ENCODE data around the gene BRAF.

The BRAF gene

DNA sequence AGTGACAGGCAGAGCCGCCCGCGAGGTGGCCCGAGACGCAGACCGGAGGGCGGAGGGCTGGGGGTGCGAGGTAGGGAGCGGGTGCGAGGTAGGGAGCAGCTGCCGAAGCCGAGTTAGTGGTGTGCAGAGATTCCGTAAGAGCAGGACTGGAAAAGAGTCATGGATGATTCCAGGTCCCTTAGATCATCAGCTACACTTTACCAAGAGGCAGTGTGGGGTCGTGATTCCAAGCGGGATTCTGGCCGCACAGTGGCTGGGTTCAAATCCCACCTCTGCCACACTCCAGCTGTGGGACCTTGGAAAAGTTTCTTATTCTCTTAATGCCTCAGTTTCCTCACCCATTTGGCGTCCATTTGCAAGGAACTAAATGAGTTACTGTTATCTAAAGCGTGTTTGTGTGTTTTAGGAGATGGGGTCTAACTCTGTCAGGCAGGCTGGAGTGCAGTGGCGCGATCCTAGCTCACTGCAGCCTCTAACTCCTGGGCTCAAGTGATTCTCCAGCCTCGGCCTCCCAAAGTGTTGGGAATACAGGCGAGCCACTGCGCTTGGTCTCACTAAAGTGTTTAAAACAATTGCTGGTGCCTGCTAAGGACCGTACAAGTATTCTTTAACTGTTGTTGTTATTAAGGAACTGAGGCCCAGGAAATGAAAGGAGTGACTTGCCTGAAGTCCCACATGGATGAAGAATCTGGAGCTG, 227.1 kb downstream of the BRAF start:
- Histone ChIP-seq H3K9me2 (replicated peaks; ENCODE audit: insufficient read depth, low read length) (no peaks in the 10 kb centered on the region), H3K27ac (ENCODE audit: low read depth, low read length) (peak overlapping the region; percentile 74; the same call in 1 of the 2 replicates), H3F3A (ENCODE audit: insufficient read depth) (no peaks in the 10 kb centered on the region)

GRCh38 chr7:140696680-140697446, 227.9 kb downstream of the BRAF start, which contains the start of gene NDUFB2:
Gene NDUFB2 (plus strand): TSS chr7:140696708. CDS start chr7:140696745, 37 bp downstream.
- Histone ChIP-seq H3K36me3 (ENCODE audit: low read length) (0 out of 2 replicates have a peak, but pooled peaks cover 3% of the 10 kb centered on the region), H3K4me3 (ENCODE audit: insufficient read depth, low read length, poor library complexity, severe bottlenecking) (peak within 1 kb of the TSS; percentile 57), H3K79me2 (ENCODE audit: insufficient read depth, low read length) (peaks cover 48% of the 10 kb centered on the region), H3K9ac (ENCODE audit: low read length) (peak within 1 kb of the TSS; percentile 85), H3F3A (ENCODE audit: insufficient read depth) (no peaks in the 10 kb centered on the region), H3K9me3 (ENCODE audit: insufficient read depth, low read length) (no peaks in the 10 kb centered on the region), H3K9me2 (replicated peaks; ENCODE audit: insufficient read depth, low read length) (no peaks in the 10 kb centered on the region), H4K20me1 (ENCODE audit: low read depth, low read length) (peaks cover 5% of the 10 kb centered on the region; the same call in 1 of the 2 replicates), H2AFZ (ENCODE audit: low read depth, low read length, severe bottlenecking) (peak within 1 kb of the TSS; percentile 57), H3K4me2 (ENCODE audit: low read depth, low read length, poor library complexity, severe bottlenecking) (peak within 1 kb of the TSS; percentile 59), H3K27me3 (ENCODE audit: low read length) (no peaks in the 10 kb centered on the region), H3K27ac (ENCODE audit: low read depth, low read length) (peak within 1 kb of the TSS; percentile 74)
- TF ChIP-seq EZH2phosphoT487 (conservative IDR thresholded peaks at IDR 0.05; ENCODE audit: low read length): no peak
- TF ChIP-seq, protein P1, sequence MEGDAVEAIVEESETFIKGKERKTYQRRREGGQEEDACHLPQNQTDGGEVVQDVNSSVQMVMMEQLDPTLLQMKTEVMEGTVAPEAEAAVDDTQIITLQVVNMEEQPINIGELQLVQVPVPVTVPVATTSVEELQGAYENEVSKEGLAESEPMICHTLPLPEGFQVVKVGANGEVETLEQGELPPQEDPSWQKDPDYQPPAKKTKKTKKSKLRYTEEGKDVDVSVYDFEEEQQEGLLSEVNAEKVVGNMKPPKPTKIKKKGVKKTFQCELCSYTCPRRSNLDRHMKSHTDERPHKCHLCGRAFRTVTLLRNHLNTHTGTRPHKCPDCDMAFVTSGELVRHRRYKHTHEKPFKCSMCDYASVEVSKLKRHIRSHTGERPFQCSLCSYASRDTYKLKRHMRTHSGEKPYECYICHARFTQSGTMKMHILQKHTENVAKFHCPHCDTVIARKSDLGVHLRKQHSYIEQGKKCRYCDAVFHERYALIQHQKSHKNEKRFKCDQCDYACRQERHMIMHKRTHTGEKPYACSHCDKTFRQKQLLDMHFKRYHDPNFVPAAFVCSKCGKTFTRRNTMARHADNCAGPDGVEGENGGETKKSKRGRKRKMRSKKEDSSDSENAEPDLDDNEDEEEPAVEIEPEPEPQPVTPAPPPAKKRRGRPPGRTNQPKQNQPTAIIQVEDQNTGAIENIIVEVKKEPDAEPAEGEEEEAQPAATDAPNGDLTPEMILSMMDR (IDR thresholded peaks at IDR 0.05; ENCODE audit: insufficient read depth, low read length, poor library complexity, severe bottlenecking): no peak

More for the DNA sequence above, 227.1 kb downstream of the BRAF start:
- Histone ChIP-seq H3K9ac (ENCODE audit: low read length) (peak overlapping the region; percentile 85), H3K4me2 (ENCODE audit: low read depth, low read length, poor library complexity, severe bottlenecking) (peak overlapping the region; percentile 59), H3K9me3 (ENCODE audit: insufficient read depth, low read length) (no peaks in the 10 kb centered on the region), H3K79me2 (ENCODE audit: insufficient read depth, low read length) (peaks cover 56% of the 10 kb centered on the region), H2AFZ (ENCODE audit: low read depth, low read length, severe bottlenecking) (peak overlapping the region; percentile 57), H3K27me3 (ENCODE audit: low read length) (no peaks in the 10 kb centered on the region), H3K4me3 (ENCODE audit: insufficient read depth, low read length, poor library complexity, severe bottlenecking) (peak overlapping the region; percentile 57), H4K20me1 (ENCODE audit: low read depth, low read length) (peaks cover 5% of the 10 kb centered on the region; the same call in 1 of the 2 replicates), H3K36me3 (ENCODE audit: low read length) (0 out of 2 replicates have a peak, but pooled peaks cover 3% of the 10 kb centered on the region)
- TF ChIP-seq, protein P1 (IDR thresholded peaks at IDR 0.05; ENCODE audit: insufficient read depth, low read length, poor library complexity, severe bottlenecking): no peak
- no peak for TF ChIP-seq EZH2phosphoT487 (conservative IDR thresholded peaks at IDR 0.05; ENCODE audit: low read length)

DNA sequence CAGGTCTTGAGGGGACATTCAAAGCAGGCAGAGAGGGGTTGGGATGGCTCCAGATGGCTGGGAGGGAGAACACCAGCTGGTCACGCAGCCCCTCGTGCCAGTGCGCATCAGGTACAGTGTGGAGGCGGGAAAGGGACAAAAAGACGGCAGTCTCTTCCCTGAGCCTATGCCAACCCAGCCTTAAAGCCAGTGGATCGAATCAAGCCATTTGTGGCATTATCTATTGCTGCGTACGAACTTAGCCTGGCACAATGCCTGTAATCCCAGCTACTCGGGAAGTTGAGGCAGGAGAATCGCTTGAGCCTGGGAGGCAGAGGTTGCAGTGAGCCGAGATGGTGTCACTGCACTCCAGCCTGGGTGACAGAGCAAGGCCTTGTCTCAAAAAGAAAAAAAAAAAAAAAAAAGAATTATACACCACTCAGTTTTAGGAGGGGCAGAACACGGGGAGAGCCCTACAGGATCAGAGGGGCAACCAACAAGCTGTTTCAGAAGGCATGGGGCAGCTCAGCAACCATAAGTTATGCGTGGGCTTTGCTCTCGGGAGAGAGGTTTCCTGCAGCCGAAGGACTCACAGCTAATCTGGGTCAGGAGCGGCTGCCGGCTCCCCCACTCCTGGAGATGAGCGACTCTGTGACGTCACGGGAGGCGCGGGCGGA, 228.6 kb downstream of the BRAF start:
- Histone ChIP-seq H3K36me3 (ENCODE audit: low read length) (0 out of 2 replicates have a peak, but pooled peaks cover 3% of the 10 kb centered on the region), H3K4me2 (ENCODE audit: low read depth, low read length, poor library complexity, severe bottlenecking) (peak overlapping the region; percentile 59), H2AFZ (ENCODE audit: low read depth, low read length, severe bottlenecking) (peak overlapping the region; percentile 57), H3K9me2 (replicated peaks; ENCODE audit: insufficient read depth, low read length) (no peaks in the 10 kb centered on the region), H3K9ac (ENCODE audit: low read length) (peak overlapping the region; percentile 85), H3K79me2 (ENCODE audit: insufficient read depth, low read length) (peaks cover 41% of the 10 kb centered on the region), H4K20me1 (ENCODE audit: low read depth, low read length) (peaks cover 5% of the 10 kb centered on the region; the same call in 1 of the 2 replicates), H3F3A (ENCODE audit: insufficient read depth) (no peaks in the 10 kb centered on the region), H3K9me3 (ENCODE audit: insufficient read depth, low read length) (no peaks in the 10 kb centered on the region), H3K27ac (ENCODE audit: low read depth, low read length) (peak overlapping the region; percentile 74), H3K27me3 (ENCODE audit: low read length) (no peaks in the 10 kb centered on the region), H3K4me3 (ENCODE audit: insufficient read depth, low read length, poor library complexity, severe bottlenecking) (peak overlapping the region; percentile 57)
- TF ChIP-seq EZH2phosphoT487 (conservative IDR thresholded peaks at IDR 0.05; ENCODE audit: low read length): no peak
- TF ChIP-seq, protein P1 (IDR thresholded peaks at IDR 0.05; ENCODE audit: insufficient read depth, low read length, poor library complexity, severe bottlenecking): no peak

All from SU-DHL-6 (cell line).